ENCODE measurements around the gene ITIH3.

ITIH3 gene

GRCh38 chr3:52793702-52794611 lies 639 bp upstream of the ITIH3 start:
- no peak for DNase-seq

GRCh38 chr3:52795298-52795900 lies 803 bp downstream of the ITIH3 start:
- no peak for DNase-seq

- no peak for DNase-seq
These were observed 1.8 kb downstream of the ITIH3 start for GRCh38 chr3:52796411-52796810.

- DNase-seq = no peak
These were observed 3.9 kb downstream of the ITIH3 start for GRCh38 chr3:52798376-52798977.

GRCh38 chr3:52798978-52799476 lies 4.4 kb downstream of the ITIH3 start:
- peak; percentile 35 for DNase-seq

GRCh38 chr3:52800079-52800478 lies 5.5 kb downstream of the ITIH3 start:
- no peak for DNase-seq

GRCh38 chr3:52801839-52802238 lies 7.2 kb downstream of the ITIH3 start:
- DNase-seq = no peak

- no peak for DNase-seq
These were observed 10.9 kb downstream of the ITIH3 start for GRCh38 chr3:52805270-52806039.

GRCh38 chr3:52809149-52809548 lies 14.6 kb downstream of the ITIH3 start:
- DNase-seq = no peak

GRCh38 chr3:52809662-52810377 lies 15.2 kb downstream of the ITIH3 start:
- DNase-seq = no peak

- DNase-seq = no peak
These were observed 16.3 kb downstream of the ITIH3 start for GRCh38 chr3:52810923-52811322.

- no peak for DNase-seq
These were observed 16.9 kb downstream of the ITIH3 start for GRCh38 chr3:52811452-52812011.

GRCh38 chr3:52813810-52814209 lies 19.2 kb downstream of the ITIH3 start:
- no peak for DNase-seq

- no peak for DNase-seq
These were observed 21.6 kb downstream of the ITIH3 start for GRCh38 chr3:52816199-52816598.

GRCh38 chr3:52816654-52817053 lies 22.1 kb downstream of the ITIH3 start:
- DNase-seq = no peak

- no peak for DNase-seq
These were observed 22.6 kb downstream of the ITIH3 start for GRCh38 chr3:52817221-52817620.

GRCh38 chr3:52817860-52818259 lies 23.3 kb downstream of the ITIH3 start:
- no peak for DNase-seq

GRCh38 chr3:52819936-52820335 lies 25.3 kb downstream of the ITIH3 start:
- DNase-seq = no peak

- peak; percentile 34 for DNase-seq
These were observed 26.1 kb downstream of the ITIH3 start for GRCh38 chr3:52820736-52821135.

- DNase-seq = no peak
These were observed 27.8 kb downstream of the ITIH3 start for GRCh38 chr3:52822363-52822762.

- DNase-seq = no peak
These were observed 29.4 kb downstream of the ITIH3 start for GRCh38 chr3:52824037-52824436.

- DNase-seq = no peak
These were observed 32.8 kb downstream of the ITIH3 start for GRCh38 chr3:52827441-52827840.
